Mesenchymal stem cell (in vitro differentiated cells and primary cell): ENCODE measurements around the gene KIRREL2.

Source experiments
- DNase-seq: peaks from one replicate; pipeline ENCODE4 v3.0.0-alpha.2; 2013
- H2AFZ ChIP-seq: one replicate; pipeline ENCODE4 v1.6.1; 2013; ENCODE audit warnings: low read depth, mild to moderate bottlenecking, control low read depth, inconsistent platforms, low read length, moderate library complexity
- H2AK5ac ChIP-seq: 2 replicates; pipeline ENCODE4 v1.6.1; 2013; ENCODE audit warnings: low read length, moderate library complexity, mild to moderate bottlenecking, inconsistent platforms; ENCODE audit not compliant: severe bottlenecking
- H2BK120ac ChIP-seq: one replicate; pipeline ENCODE4 v1.6.1; 2013; ENCODE audit warnings: low read depth, mild to moderate bottlenecking, inconsistent platforms, low read length, moderate library complexity
- H2BK12ac ChIP-seq, 2 experiments: one replicate each; pipeline ENCODE4 v1.6.1; 2013; ENCODE audit warnings: inconsistent platforms in 2 of 2, low read length in 2 of 2, mild to moderate bottlenecking in 2 of 2, moderate library complexity in 2 of 2, control low read depth in 1 of 2
- H2BK15ac ChIP-seq: one replicate; pipeline ENCODE4 v1.6.1; 2013; ENCODE audit warnings: mild to moderate bottlenecking, low read depth, inconsistent platforms; ENCODE audit not compliant: poor library complexity, severe bottlenecking
- H2BK5ac ChIP-seq: 2 replicates; pipeline ENCODE4 v1.6.1; 2013; ENCODE audit warnings: low read depth, mild to moderate bottlenecking, low read length, control low read depth, inconsistent platforms; ENCODE audit not compliant: poor library complexity, severe bottlenecking
- H3K14ac ChIP-seq, 2 experiments: one replicate each; pipeline ENCODE4 v1.6.1; 2013; ENCODE audit warnings: inconsistent platforms in 2 of 2, low read length in 2 of 2, control low read depth in 1 of 2, mild to moderate bottlenecking in 1 of 2, moderate library complexity in 1 of 2
- H3K18ac ChIP-seq, 2 experiments: one replicate each; pipeline ENCODE4 v1.6.1; 2013; ENCODE audit warnings: inconsistent platforms in 2 of 2, low read length in 2 of 2, control low read depth in 1 of 2, low read depth in 1 of 2, mild to moderate bottlenecking in 1 of 2
- H3K23ac ChIP-seq, 2 experiments: one replicate each; pipeline ENCODE4 v1.6.1; 2013; ENCODE audit warnings: inconsistent platforms in 2 of 2, low read length in 2 of 2, mild to moderate bottlenecking in 2 of 2, moderate library complexity in 2 of 2, control low read depth in 1 of 2
- H3K27ac ChIP-seq: 2 replicates; pipeline ENCODE4 v1.5.1; 2013; ENCODE audit warnings: mild to moderate bottlenecking, moderate library complexity, low read length, control low read depth, inconsistent platforms; ENCODE audit not compliant: poor library complexity, severe bottlenecking
- H3K27me3 ChIP-seq, 2 experiments: 2 replicates each; pipeline versions ENCODE4 v1.6.1 to v1.7.0; 2013; ENCODE audit warnings: low read length in 2 of 2, mild to moderate bottlenecking in 2 of 2, moderate library complexity in 2 of 2, control low read depth in 1 of 2, inconsistent platforms in 1 of 2; ENCODE audit not compliant: control insufficient read depth in 1 of 2, insufficient read depth in 1 of 2
- H3K36me3 ChIP-seq, 2 experiments: 2 replicates each; pipeline versions ENCODE4 v1.6.1 to v1.7.0; 2013; ENCODE audit warnings: low read length in 2 of 2, control low read depth in 1 of 2, inconsistent platforms in 1 of 2, low read depth in 1 of 2, mild to moderate bottlenecking in 1 of 2; ENCODE audit not compliant: insufficient read depth in 2 of 2, control insufficient read depth in 1 of 2
- H3K4ac ChIP-seq, 2 experiments: one replicate each; pipeline ENCODE4 v1.6.1; 2013; ENCODE audit warnings: inconsistent platforms in 2 of 2, low read length in 2 of 2, mild to moderate bottlenecking in 2 of 2, moderate library complexity in 2 of 2, control low read depth in 1 of 2, low read depth in 1 of 2
- H3K4me1 ChIP-seq: 2 replicates; pipeline ENCODE4 v1.6.1; 2013; ENCODE audit warnings: low read depth, low read length, control low read depth; ENCODE audit not compliant: control insufficient read depth, insufficient read depth
- H3K4me2 ChIP-seq: 2 replicates; pipeline ENCODE4 v1.6.1; 2013; ENCODE audit warnings: low read length, mild to moderate bottlenecking, inconsistent platforms; ENCODE audit not compliant: poor library complexity, severe bottlenecking
- H3K4me3 ChIP-seq, 2 experiments: 2 replicates each; pipeline versions ENCODE4 v1.5.1 to v1.7.0; 2013; ENCODE audit warnings: low read length in 2 of 2, mild to moderate bottlenecking in 2 of 2, control low read depth in 1 of 2, low read depth in 1 of 2; ENCODE audit not compliant: insufficient read depth in 1 of 2
- H3K79me1 ChIP-seq: replicated peaks from 2 replicates; pipeline ENCODE4 v1.6.1; 2013; ENCODE audit warnings: mild to moderate bottlenecking, control low read depth, low read length, inconsistent platforms; ENCODE audit not compliant: poor library complexity, severe bottlenecking
- H3K9ac ChIP-seq: 2 replicates; pipeline ENCODE4 v1.7.0; 2013; ENCODE audit warnings: mild to moderate bottlenecking, low read length, moderate library complexity
- H3K9me3 ChIP-seq: 2 replicates; pipeline ENCODE4 v1.7.0; 2013; ENCODE audit warnings: mild to moderate bottlenecking, low read length; ENCODE audit not compliant: control insufficient read depth
- H4K8ac ChIP-seq: one replicate; pipeline ENCODE4 v1.6.1; 2013; ENCODE audit warnings: inconsistent platforms, mild to moderate bottlenecking, low read length, moderate library complexity
- H4K91ac ChIP-seq: one replicate; pipeline ENCODE4 v1.6.1; 2013; ENCODE audit warnings: mild to moderate bottlenecking, low read length, inconsistent platforms
- WGBS: methylation state at CpG from one replicate; pipeline ENCODE4 v1.1.7; 2013; ENCODE audit warnings: mixed read lengths; 5-methylcytosine and 5-hydroxymethylcytosine counted together

The KIRREL2 gene

GRCh38 chr19:35874392-35874930 is 17.8 kb downstream of the KIRREL2 start:
- no peak overlapping the region for H3K4ac ChIP-seq
- H3K23ac ChIP-seq = no peak overlapping the region
- no peak overlapping the region for H3K18ac ChIP-seq
- no peak for DNase-seq
- peaks cover 10% of the 10 kb centered on the region for H3K4me1 ChIP-seq
- peaks cover 0 to 8% of the 10 kb centered on the region in 2 experiments for H3K36me3 ChIP-seq
- no peak overlapping the region for H3K9ac ChIP-seq
- H3K27me3 ChIP-seq = peaks cover 23 to 50% of the 10 kb centered on the region in 2 experiments
- H2AK5ac ChIP-seq = no peak overlapping the region
- no peak overlapping the region for H2BK120ac ChIP-seq
- H4K91ac ChIP-seq = peak overlapping the region; percentile 66
- H4K8ac ChIP-seq = peak overlapping the region; percentile 42
- WGBS = 94% methylated on average over 32 of the region's 32 CpGs
- H3K4me3 ChIP-seq = no peak overlapping the region
- H3K14ac ChIP-seq = no peak overlapping the region
- no peak overlapping the region for H2BK12ac ChIP-seq
- no peak overlapping the region for H3K27ac ChIP-seq
- no peaks in the 10 kb centered on the region for H3K79me1 ChIP-seq
- no peak overlapping the region for H3K4me2 ChIP-seq
- no peaks in the 10 kb centered on the region for H3K9me3 ChIP-seq
- no peak overlapping the region for H2BK15ac ChIP-seq
- no peak overlapping the region for H2BK5ac ChIP-seq
- H2AFZ ChIP-seq = no peak overlapping the region

GRCh38 chr19:35879068-35879467 is 22.4 kb downstream of the KIRREL2 start:
- no peak overlapping the region for H3K14ac ChIP-seq

GRCh38 chr19:35879770-35880317 is 23.1 kb downstream of the KIRREL2 start:
- H2AK5ac ChIP-seq = no peak overlapping the region
- H3K9ac ChIP-seq = no peak overlapping the region
- H3K4me1 ChIP-seq = peaks cover 11% of the 10 kb centered on the region
- H2BK12ac ChIP-seq = no peak overlapping the region
- 4% methylated on average over 28 of the region's 28 CpGs for WGBS
- no peak overlapping the region for H3K4me3 ChIP-seq
- DNase-seq = peak; percentile 94
- no peak overlapping the region for H2AFZ ChIP-seq
- no peaks in the 10 kb centered on the region for H3K79me1 ChIP-seq
- H2BK15ac ChIP-seq = no peak overlapping the region
- H3K27me3 ChIP-seq = peaks cover 15 to 28% of the 10 kb centered on the region in 2 experiments
- H3K23ac ChIP-seq = no peak overlapping the region
- no peak overlapping the region for H4K8ac ChIP-seq
- H2BK120ac ChIP-seq = no peak overlapping the region
- H3K14ac ChIP-seq = no peak overlapping the region
- no peak overlapping the region for H3K18ac ChIP-seq
- H4K91ac ChIP-seq = no peak overlapping the region
- peak overlapping the region; percentile 14 for H3K4me2 ChIP-seq
- no peak overlapping the region for H3K4ac ChIP-seq
- H3K9me3 ChIP-seq = no peaks in the 10 kb centered on the region
- no peak overlapping the region for H2BK5ac ChIP-seq
- H3K27ac ChIP-seq = no peak overlapping the region
- peaks cover 0 to 3% of the 10 kb centered on the region in 2 experiments for H3K36me3 ChIP-seq

More at GRCh38 chr19:35879068-35879467, 22.4 kb downstream of the KIRREL2 start:
- H2BK120ac ChIP-seq = no peak overlapping the region
- WGBS = 57% methylated on average over 23 of the region's 23 CpGs
- peaks cover 0 to 3% of the 10 kb centered on the region in 2 experiments for H3K36me3 ChIP-seq
- H3K4me3 ChIP-seq = no peak overlapping the region
- no peak for DNase-seq
- H3K4me1 ChIP-seq = peaks cover 11% of the 10 kb centered on the region
- no peak overlapping the region for H2AFZ ChIP-seq
- H3K9ac ChIP-seq = no peak overlapping the region
- no peak overlapping the region for H2AK5ac ChIP-seq
- peak overlapping the region in 1 of 2 experiments; percentile 23 for H2BK12ac ChIP-seq
- no peak overlapping the region for H3K4me2 ChIP-seq
- no peak overlapping the region for H3K27ac ChIP-seq
- no peaks in the 10 kb centered on the region for H3K9me3 ChIP-seq
- H3K27me3 ChIP-seq = peaks cover 15 to 28% of the 10 kb centered on the region in 2 experiments
- no peak overlapping the region for H3K23ac ChIP-seq
- no peak overlapping the region for H4K91ac ChIP-seq
- H2BK15ac ChIP-seq = no peak overlapping the region
- H3K79me1 ChIP-seq = no peaks in the 10 kb centered on the region
- no peak overlapping the region for H2BK5ac ChIP-seq
- H3K18ac ChIP-seq = no peak overlapping the region
- no peak overlapping the region for H3K4ac ChIP-seq
- H4K8ac ChIP-seq = no peak overlapping the region

GRCh38 chr19:35882114-35882832 is 25.6 kb downstream of the KIRREL2 start:
- H4K8ac ChIP-seq = no peak overlapping the region
- H3K9ac ChIP-seq = no peak overlapping the region
- no peak overlapping the region for H3K23ac ChIP-seq
- H2BK5ac ChIP-seq = no peak overlapping the region
- DNase-seq = peak; percentile 86
- H2BK15ac ChIP-seq = no peak overlapping the region
- H3K36me3 ChIP-seq = peaks cover 8 to 11% of the 10 kb centered on the region in 2 experiments
- no peaks in the 10 kb centered on the region for H3K79me1 ChIP-seq
- H2AFZ ChIP-seq = no peak overlapping the region
- H3K4me2 ChIP-seq = no peak overlapping the region
- WGBS = 44% methylated on average over 7 of the region's 8 CpGs
- peaks cover 11% of the 10 kb centered on the region for H3K4me1 ChIP-seq
- no peak overlapping the region for H2BK120ac ChIP-seq
- H3K4me3 ChIP-seq = no peak overlapping the region
- no peak overlapping the region for H4K91ac ChIP-seq
- H3K14ac ChIP-seq = no peak overlapping the region
- H3K27ac ChIP-seq = no peak overlapping the region
- no peaks in the 10 kb centered on the region for H3K9me3 ChIP-seq
- H3K27me3 ChIP-seq = peaks cover 15 to 18% of the 10 kb centered on the region in 2 experiments
- H3K4ac ChIP-seq = no peak overlapping the region
- H3K18ac ChIP-seq = no peak overlapping the region
- no peak overlapping the region for H2BK12ac ChIP-seq
- no peak overlapping the region for H2AK5ac ChIP-seq
